GM20431 (cell line): Measurements from ENCODE around the gene FAIM.
"Not testable (repeated sequence)": the region's sequence is repeated elsewhere in the genome, so short reads cannot be mapped to it uniquely, and the experiment has no call there.

Experiments used
- in situ Hi-C: fragments of 300-500 bp; cut with MseI, MboI; formaldehyde crosslinking; loops from one replicate; pipeline ENCODE4 v1.15.0; 2020; ENCODE audit warnings: low sequenced_read_pairs; ENCODE audit not compliant: unreplicated experiment

The FAIM gene, protein sequence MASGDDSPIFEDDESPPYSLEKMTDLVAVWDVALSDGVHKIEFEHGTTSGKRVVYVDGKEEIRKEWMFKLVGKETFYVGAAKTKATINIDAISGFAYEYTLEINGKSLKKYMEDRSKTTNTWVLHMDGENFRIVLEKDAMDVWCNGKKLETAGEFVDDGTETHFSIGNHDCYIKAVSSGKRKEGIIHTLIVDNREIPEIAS

DNA sequence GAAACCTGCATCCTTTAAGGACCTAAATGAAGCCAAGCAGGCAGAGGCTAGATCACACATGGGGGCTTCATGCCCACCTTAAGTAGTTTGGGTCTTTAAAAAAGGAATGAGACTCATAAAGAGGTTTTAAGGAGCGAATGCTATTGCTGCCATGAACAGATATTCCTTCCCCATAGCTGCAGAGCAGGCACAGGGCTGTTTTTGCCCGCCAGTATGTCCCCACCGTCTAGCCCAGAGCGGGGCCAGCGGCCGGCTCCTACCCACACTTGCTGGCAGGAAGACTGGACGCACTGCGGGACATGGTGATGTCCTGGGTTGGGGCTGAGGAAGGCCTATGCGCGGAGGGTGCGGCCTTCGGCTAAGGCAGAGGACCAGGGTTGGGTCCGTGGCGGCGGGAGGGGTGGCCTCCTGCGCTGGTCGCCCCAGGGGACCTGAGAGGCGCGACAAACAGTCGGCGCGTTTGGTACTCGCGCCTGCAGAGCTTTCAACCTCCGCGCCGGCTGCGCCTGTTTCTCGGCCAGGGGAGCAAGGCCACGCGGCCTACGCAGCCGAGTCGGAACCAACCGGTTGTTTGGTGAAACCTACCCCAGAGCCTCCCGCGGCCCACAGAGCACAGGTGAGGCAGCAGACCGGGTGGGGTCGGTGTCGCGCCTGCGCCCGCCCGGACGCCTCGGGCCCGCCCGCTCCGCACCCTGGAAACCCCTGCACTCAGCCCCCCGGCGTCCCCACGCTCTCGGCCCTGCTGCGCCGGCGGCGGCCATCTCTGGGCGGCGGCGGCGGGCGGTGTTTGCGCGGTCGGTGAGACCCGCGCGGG lies at the start of gene FAIM:
TSS of gene FAIM (plus strand) at position 450 of the 814 bp plus-strand sequence. CDS start 10,956 bp downstream, outside the sequence.
- in situ Hi-C loops = no loop called here

DNA sequence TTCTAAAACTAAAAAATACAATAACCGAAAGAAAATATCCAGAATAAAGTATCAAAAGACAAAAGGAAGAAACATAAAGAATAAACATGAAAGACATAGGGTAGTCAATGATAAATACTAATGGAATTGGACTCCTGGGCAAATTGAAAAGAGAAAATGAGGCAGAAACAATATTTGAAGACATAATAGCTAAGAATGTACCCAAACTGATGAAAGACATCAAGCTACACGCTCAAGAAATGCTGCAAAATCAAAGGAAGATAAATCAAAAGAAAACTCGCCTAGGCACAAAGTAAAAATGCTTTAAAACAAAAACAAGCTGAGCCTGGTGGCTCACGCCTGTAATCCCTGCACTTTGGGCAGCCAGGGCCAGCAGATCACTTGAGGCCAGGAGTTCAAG lies 49.4 kb upstream of the FAIM start:
- in situ Hi-C loops = no loop called here

DNA sequence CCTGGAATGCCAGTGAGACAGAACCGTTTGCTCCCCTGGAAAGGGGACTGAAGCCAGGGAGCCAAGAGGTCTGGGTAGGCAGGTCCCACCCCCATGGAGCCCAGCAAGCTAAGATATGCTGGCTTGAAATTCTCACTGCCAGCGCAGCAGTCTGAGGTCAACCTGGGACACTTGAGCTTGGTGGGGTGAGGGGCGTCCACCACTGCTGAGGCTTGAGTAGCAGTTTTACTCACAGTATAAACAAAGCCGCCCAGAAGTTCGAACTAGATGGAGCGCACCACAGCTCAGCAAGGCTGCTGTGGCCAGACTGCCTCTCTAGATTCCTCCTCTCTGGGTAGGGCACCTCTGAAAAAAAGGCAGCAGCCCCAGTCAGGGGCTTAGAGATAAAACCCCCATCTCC lies 48.1 kb upstream of the FAIM start:
- in situ Hi-C loops = no loop called here

DNA sequence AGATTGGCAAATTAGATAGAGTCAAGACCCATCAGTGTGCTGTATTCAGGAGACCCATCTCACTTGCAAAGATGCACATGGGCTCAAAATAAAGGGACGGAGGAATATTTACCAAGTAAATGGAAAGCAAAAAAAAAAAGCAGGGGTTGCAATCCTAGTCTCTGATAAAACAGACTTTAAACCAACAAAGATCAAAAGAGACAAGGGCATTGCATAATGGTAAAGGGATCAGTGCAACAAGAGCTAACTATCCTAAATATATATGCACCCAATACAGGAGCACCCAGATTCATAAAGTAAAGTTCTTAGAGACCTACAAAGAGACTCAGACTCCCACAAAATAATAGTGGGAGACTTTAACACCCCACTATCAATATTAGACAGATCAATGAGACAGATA lies 45.7 kb upstream of the FAIM start:
- in situ Hi-C loops = not testable (repeated sequence)

DNA sequence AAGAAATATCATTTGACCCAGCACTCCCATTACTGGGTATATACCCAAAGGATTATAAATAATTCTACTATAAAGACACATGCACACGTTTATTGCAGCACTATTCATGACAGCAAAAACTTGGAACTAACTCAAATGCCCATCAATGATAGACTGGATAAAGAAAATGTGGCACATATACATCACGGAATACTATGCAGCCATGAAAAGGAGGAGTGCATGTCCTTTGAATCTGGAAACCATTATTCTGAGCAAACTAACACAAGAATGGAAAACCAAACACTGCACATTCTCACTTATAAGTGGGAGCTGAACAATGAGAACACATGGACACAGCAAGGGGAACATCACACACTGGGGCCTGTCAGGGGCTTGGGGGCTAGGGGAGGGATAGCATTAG lies 42.3 kb upstream of the FAIM start:
- in situ Hi-C loops = not testable (repeated sequence)

DNA sequence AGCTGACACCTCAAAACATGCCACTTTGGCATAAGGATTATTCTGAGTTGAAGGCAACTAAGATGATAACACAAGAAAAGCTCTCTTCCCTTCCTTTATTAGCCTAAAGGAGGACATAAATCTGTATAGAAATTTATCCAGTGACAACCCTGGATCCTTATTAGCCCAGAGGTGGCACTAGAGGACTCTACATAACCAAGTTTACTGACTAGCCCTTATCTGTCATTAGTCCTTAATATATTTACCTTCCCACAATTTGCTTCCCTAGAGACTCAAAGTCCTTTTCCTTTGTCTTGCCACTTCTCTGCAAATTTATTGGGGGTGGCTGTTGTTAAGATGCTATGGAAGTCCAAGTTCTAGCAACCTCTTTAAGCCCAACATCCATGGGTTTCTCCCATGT lies 41.2 kb upstream of the FAIM start:
- in situ Hi-C loops = no loop called here

DNA sequence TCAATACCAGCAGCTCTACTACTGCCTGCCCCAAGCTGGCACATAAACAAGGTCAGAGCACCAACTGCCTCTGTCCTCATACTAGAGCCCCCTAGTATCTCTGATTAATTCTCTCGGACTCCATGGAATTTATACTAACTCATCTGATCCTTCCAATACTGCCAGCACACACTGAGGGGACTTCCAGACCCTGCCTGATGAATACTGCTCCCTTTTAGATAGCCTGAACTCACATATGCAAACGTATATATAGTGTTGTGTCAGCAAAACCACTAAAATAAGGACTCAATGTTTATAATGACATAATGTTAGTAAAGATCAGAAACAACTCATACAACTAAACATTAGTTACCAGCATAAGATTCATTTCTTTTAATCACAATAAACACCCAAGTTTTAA lies 39.5 kb upstream of the FAIM start:
- in situ Hi-C loops = no loop called here

DNA sequence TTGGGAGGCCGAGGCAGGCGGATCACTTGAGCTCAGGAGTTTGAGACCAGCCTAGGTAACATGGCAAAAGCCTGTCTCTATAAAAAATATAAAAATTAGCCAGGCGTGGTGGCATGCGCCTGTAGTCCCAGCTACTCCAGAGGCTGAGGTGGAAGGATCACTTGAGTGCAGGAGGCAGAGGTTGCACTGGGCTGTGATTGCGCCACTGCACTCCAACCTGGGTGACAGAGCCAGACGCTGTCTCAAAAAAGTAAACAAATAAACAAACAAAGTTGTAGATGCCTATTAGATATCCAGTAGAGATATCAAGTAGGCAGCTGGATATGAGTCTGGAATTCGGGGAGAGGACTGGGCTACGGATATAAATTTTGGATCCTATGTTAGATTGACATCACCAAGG lies 38.9 kb upstream of the FAIM start:
- in situ Hi-C loops = not testable (repeated sequence)

DNA sequence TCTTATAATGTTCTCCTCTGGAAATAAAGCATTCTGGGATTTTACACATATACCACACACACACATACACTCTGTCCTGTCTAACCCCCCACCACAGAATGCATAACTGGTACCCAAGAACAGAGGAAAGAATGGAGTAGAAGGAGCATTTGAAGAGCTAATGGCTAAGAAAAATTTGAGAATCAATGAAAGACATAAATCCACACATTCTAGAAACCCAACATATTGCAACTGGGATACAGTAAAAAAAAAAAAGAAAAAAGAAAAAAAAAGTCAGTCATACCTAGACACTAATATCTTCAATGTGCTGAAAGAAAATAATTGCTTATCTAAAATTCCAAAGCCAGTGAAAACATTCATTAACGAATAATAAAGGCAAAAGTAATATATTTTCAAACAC lies 35.4 kb upstream of the FAIM start:
- in situ Hi-C loops = no loop called here

DNA sequence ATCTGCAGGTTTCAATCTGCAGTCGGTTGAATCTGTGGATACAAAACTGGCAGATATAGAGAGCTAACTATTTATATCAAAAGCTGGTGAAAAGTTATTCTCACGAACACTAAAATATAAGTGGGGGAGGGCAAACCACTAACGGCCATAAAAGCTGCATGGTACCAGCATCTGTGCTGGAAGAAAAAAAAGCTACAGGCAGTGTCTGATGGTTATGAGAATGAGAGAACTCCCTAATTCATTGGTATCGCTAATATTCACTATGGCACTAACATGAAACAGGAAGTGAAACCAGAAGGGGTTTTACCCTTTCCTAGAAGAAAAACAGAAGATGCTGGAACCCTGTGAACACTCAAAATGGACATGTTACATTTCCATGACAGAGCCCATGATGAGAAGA lies 30.4 kb upstream of the FAIM start:
- in situ Hi-C loops = loop anchor here (25.0 kb wide), 1 partner anchor 334 kb away; no protein-coding TSS in a partner anchor

DNA sequence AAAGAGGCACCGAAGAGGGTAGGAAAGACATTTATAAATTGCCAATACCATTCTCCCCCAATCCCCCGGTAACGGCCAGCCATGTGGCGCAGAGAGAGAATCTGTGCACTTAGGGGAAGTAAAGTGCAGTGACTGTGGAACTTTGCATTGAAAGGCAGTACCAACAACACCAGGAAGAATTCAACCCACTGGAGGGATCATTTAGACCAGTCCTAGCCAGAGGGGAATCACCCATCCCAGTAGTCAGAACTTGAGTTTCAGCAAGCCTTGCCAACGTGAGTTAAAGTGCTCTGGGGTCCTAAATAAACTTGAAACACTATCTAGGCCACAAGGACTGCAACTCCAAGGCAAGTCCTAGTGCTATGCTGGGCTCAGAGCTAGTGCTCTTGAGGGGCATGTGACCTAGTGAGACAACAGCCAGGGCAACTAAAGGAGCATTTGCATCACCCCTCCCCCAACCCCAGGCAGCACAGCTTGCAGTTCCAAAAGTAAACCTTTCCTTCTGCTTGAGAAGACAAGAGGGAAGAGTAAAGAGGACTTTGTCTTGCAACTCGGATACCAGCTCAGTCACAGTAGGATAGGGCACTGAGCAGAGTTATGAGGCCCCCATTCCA lies 29.5 kb upstream of the FAIM start:
- in situ Hi-C loops = loop anchor here (25.0 kb wide), 1 partner anchor 333 kb away; no protein-coding TSS in a partner anchor

DNA sequence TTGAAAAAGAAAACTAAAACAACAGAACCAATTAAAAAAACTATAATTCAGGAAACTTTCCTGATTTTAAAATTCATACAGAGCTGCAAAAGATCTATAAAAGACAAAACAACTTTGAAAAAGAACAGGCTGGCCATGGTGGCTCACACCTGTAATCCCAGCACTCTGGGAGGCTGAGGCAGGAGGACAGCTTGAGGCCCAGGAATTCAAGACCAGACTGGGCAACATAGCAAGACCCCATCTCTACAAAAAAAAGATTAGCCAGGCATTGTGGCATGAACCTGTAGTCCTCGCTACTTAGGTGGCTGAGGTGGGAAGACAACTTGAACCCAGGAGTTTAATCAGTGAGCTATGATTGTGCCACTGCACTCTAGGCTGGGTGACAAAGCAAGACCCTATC lies 21.2 kb upstream of the FAIM start:
- in situ Hi-C loops = loop anchor here (25.0 kb wide), 1 partner anchor 325 kb away; no protein-coding TSS in a partner anchor

DNA sequence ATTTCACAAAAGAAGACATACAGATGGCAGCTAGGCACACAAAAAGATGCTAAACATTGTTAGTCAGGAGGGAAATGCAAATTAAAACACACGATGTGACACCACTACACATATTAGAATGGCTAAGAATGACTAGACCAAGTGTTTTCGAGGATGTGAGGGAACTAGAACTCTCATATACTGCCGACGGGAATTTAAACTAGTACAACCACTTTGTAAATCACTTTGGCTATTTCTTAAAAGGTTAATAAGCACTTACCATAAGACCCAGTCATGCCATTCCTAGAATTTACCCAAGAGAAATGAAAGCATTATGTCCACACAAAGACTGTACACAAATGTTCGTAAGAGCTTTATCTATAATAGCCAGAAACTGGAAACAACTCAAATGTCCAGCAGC lies 20.1 kb upstream of the FAIM start:
- in situ Hi-C loops = loop anchor here (25.0 kb wide), 1 partner anchor 324 kb away; no protein-coding TSS in a partner anchor

DNA sequence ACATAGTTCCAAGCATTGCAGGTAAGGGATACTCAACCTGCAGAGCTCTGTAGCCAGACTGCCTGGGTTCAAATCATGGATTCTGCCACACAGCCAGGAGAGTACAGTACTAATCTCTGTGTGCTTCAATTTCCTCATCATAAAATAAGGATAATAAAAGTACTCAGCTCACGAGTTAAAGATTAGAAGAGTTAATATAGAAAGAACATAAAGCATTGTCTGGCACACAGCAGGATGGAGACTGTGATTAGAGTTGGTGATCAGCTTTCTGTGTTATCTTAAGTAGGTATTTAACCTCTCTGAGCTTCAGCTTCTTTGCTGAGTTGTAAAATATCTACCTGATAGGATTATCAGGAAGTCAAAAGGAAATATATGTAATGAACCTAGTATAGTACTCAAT lies 17.2 kb upstream of the FAIM start:
- in situ Hi-C loops = loop anchor here (25.0 kb wide), 1 partner anchor 321 kb away; no protein-coding TSS in a partner anchor

DNA sequence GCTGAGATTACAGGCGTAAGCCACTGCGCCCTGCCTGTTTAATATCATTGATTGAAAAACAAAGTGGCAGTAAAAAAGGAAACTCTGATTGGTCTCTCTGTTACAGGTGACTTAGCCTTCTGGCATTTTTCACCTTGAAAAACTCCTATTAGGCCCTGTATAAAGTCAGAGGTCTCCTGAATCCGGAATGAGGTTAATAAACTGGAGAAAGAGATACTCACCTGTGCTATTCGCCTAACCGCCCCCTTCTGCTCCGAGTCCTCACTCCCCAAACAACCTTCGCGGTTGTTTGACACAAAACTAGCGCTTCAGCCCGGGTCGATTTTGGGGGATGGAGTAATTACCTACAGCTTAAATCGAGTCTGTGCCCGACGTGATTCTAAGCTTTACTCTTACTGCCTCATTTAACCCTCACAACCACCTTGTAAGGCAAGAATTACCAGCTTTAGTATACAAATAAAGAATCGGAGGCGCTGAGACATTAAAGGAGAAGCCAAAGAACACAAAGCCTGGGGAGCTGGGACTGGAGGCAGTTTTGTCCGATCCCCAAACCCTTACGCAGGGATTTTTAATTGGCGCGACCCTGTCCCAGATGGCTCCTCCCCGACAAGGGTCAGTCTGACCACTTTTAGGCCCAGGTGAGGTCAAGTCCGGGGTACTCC lies 15.0 kb upstream of the FAIM start:
- in situ Hi-C loops = loop anchor here (25.0 kb wide), 1 partner anchor 319 kb away; no protein-coding TSS in a partner anchor

DNA sequence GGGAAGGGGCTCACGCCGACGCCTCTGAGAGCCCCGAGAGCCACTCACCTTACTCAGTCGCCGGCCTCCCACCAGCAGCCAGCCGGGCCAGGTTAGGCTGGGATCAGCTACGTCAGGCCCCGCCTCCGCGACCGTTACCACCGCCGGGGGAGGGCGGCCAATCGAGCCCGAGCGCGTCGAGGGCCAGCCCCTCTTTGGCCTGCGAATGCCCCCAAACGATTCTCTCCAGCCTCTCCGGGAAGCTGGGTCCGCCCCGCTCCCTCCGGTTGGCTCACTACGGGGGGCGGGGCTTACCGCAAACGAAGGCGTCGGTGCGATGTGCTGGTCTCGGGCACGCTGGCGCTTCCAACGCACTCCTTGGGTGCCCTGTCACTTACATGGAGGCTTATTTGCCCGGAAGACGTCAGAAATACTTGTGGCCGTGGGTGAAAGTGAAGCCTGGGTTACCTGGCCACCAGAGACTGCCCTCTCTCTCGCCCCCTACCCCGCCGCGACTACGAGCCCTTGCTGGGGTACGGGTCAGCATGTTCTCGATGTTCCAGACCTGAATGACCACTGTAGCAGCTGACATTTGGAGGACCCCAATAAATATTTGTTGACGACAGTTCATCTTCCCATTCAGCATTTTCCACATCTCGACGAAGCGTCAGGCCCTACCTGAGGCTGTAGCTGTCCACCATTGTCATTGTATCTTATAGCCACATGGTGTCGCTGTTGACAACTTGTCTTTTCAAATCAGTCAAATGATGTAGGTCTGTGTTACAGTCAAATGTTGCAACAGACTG lies 14.2 kb upstream of the FAIM start, which contains the start of gene CEP70:
TSS of gene CEP70 (minus strand) at position 111 of the 785 bp plus-strand sequence. CDS start 21,333 bp downstream, outside the sequence.
- in situ Hi-C loops = loop anchor here (25.0 kb wide), 1 partner anchor 318 kb away; no protein-coding TSS in a partner anchor

DNA sequence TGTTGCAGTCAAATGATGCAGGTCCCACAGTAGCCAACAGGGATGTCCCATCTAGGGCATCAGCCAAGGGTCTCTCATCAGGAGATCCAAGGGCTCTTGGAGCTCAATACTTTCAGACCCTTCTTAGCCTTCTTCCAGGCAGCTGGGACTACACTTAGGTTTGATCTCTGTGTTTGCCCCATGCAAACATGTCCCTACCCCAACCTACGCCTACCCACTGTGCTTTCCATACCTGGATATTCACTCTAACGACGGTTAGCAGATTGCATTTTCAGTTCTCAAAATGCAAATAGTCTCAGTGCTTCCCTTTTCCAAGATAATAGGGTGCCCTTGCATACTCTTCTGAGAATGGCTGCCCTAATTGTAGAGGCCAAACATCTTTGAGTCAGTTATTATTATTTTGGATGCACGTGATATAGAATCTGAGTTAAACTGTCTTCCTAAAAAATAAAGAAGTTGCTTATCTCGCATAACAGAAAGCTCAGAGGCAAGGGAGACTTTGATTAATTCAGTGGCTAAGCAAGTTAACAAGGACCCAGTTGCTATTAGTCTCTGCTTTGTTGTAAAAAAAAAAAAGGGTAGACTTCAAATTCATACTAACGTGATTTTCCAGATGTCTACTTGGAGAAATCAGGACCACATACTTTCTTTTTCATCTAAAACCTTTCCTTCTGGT lies 13.5 kb upstream of the FAIM start:
- in situ Hi-C loops = loop anchor here (25.0 kb wide), 1 partner anchor 317 kb away; no protein-coding TSS in a partner anchor

DNA sequence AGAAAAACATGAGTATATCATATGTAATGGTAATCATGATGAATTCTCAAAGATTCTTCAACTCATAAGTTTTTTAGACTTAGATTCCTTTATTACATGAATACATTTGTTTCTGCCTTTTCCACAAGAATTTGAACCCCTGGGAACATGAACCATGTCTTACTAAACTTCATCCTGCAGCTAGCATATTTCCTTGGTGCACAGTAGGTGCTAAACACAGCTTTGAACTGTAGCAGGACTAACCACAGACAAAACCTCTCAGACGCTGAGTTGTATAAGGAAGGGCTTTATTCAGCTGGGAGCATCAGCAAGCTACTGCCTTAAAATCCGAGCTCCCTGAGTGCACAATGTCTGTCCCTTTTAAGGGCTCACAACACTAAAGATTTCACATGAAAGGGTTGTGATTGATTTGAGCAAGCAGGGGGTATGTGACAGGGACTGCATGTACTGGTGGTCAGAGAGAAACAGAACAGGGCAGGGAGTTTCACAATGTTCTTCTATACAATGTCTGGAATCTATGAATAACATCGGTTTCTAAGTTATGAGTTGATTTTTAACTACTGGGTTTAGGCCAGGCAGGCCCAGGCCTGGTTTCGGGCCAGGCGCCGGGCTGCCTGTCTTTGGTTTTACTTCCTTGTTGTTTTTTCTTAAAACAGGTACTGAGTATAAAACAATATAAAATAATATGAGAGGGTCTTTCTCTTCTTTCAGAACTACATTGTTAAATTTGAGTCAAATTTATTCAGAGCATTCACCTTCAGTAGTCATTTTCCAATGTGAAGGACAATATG lies 11.2 kb upstream of the FAIM start:
- in situ Hi-C loops = loop anchor here (25.0 kb wide), 1 partner anchor 315 kb away; no protein-coding TSS in a partner anchor
